IMR-90 (cell line): ENCODE measurements around the gene SPATA17. TPM values are rescaled to one million over a fixed set of nuclear protein-coding genes. Genes with fewer than 3 reads are reported as not detected.

ENCODE experiments used
- ATAC-seq: fragments of 200-7000 bp; cut with Tn5 transposase; 2 replicates; pipeline ENCODE4 v1.9.1; 2020; ENCODE audit warnings: low read depth, mild to moderate bottlenecking, moderate library complexity
- BruUV-seq: library from RNA; stranded (reverse); fragments of 400-500 nt; replicated peaks from 2 replicates; lab custom pipeline; 2021; lab: Mats Ljungman, UMichigan
- CTCF ChIA-PET: fragments of 300-600 bp; formaldehyde crosslinking; extraction: SDS; loops from one replicate; lab custom pipeline; 2021; ENCODE audit warnings: antibody characterized with exemption; lab: Yijun Ruan, JAX
- POLR2A ChIA-PET: fragments of 300-600 bp; sonication (Branson Sonifier 250); formaldehyde crosslinking; loops from one replicate; lab custom pipeline; 2022; ENCODE audit warnings: antibody characterized with exemption; ENCODE audit not compliant: unreplicated experiment; lab: Charles Lee
- DNase-seq: peaks from one replicate; pipeline ENCODE4 v3.0.0; 2013
- H2AFZ ChIP-seq: replicated peaks from 2 replicates; pipeline ENCODE3; 2013; ENCODE audit warnings: low read length, mild to moderate bottlenecking; ENCODE audit not compliant: poor library complexity
- H2AK5ac ChIP-seq: 2 replicates; pipeline ENCODE4 v1.6.1; 2013; ENCODE audit warnings: low read depth, low read length, inconsistent platforms
- H2AK9ac ChIP-seq: replicated peaks from 2 replicates; pipeline ENCODE3; 2013; ENCODE audit warnings: mild to moderate bottlenecking, low read depth, low read length, moderate library complexity; ENCODE audit not compliant: poor library complexity
- H2BK120ac ChIP-seq: 2 replicates; pipeline ENCODE4 v1.6.1; 2013; ENCODE audit warnings: low read depth, low read length, inconsistent platforms
- H2BK15ac ChIP-seq: 3 replicates; pipeline ENCODE4 v1.6.1; 2013; ENCODE audit warnings: low read depth, low read length, inconsistent platforms
- H2BK20ac ChIP-seq: 2 replicates; pipeline ENCODE4 v1.6.1; 2013; ENCODE audit warnings: low read depth, mild to moderate bottlenecking, inconsistent platforms, low read length, moderate library complexity
- H2BK5ac ChIP-seq: 2 replicates; pipeline ENCODE4 v1.6.1; 2013; ENCODE audit warnings: mild to moderate bottlenecking, low read depth, low read length, inconsistent platforms; ENCODE audit not compliant: poor library complexity, severe bottlenecking
- H3K14ac ChIP-seq: replicated peaks from 2 replicates; pipeline ENCODE4 v1.6.1; 2013; ENCODE audit warnings: low read depth, low read length, inconsistent platforms
- H3K18ac ChIP-seq: 2 replicates; pipeline ENCODE4 v1.6.1; 2013; ENCODE audit warnings: low read depth, low read length, control low read depth
- H3K23ac ChIP-seq: 2 replicates; pipeline ENCODE4 v1.6.1; 2013; ENCODE audit warnings: low read depth, low read length, inconsistent platforms
- H3K27ac ChIP-seq: 2 replicates; pipeline ENCODE4 v1.5.1; 2013; ENCODE audit warnings: mild to moderate bottlenecking, control low read depth, low read length; ENCODE audit not compliant: insufficient read depth
- H3K27me3 ChIP-seq: 2 replicates; pipeline ENCODE4 v1.6.1; 2013; ENCODE audit warnings: low read length; ENCODE audit not compliant: control insufficient read depth, insufficient read depth
- H3K36me3 ChIP-seq: 2 replicates; pipeline ENCODE4 v1.6.1; 2013; ENCODE audit warnings: low read length, mixed read lengths; ENCODE audit not compliant: control insufficient read depth, insufficient read depth
- H3K4ac ChIP-seq: 2 replicates; pipeline ENCODE4 v1.6.1; 2013; ENCODE audit warnings: low read depth, low read length, inconsistent platforms
- H3K4me1 ChIP-seq: 2 replicates; pipeline ENCODE4 v1.6.1; 2013; ENCODE audit warnings: low read length, mixed read lengths; ENCODE audit not compliant: control insufficient read depth, insufficient read depth
- H3K4me2 ChIP-seq: 2 replicates; pipeline ENCODE4 v1.6.1; 2013; ENCODE audit warnings: low read depth, mild to moderate bottlenecking, control low read depth, low read length, moderate library complexity
- H3K4me3 ChIP-seq: 2 replicates; pipeline ENCODE4 v1.5.1; 2013; ENCODE audit warnings: low read depth, mild to moderate bottlenecking, control low read depth, low read length, moderate library complexity; ENCODE audit not compliant: insufficient read depth
- H3K56ac ChIP-seq: 2 replicates; pipeline ENCODE4 v1.6.1; 2013; ENCODE audit warnings: low read length, inconsistent platforms; ENCODE audit not compliant: insufficient read depth; ENCODE audit errors: extremely low read depth
- H3K79me1 ChIP-seq, 2 experiments: 2 replicates each; pipeline ENCODE4 v1.6.1; 2013; ENCODE audit warnings: low read length in 2 of 2, inconsistent platforms in 1 of 2, low read depth in 1 of 2
- H3K9ac ChIP-seq: 2 replicates; pipeline ENCODE4 v1.6.1; 2013; ENCODE audit warnings: low read depth, low read length, control low read depth
- H3K9me1 ChIP-seq: 2 replicates; pipeline ENCODE4 v1.6.1; 2013; ENCODE audit warnings: low read length, inconsistent platforms; ENCODE audit not compliant: insufficient read depth
- H3K9me3 ChIP-seq: 2 replicates; pipeline ENCODE4 v1.6.1; 2013; ENCODE audit warnings: low read length; ENCODE audit not compliant: control insufficient read depth, insufficient read depth
- H4K20me1 ChIP-seq: 2 replicates; pipeline ENCODE4 v1.6.1; 2013; ENCODE audit warnings: low read length, inconsistent platforms; ENCODE audit not compliant: insufficient read depth
- H4K5ac ChIP-seq: 2 replicates; pipeline ENCODE4 v1.6.1; 2013; ENCODE audit warnings: mild to moderate bottlenecking, low read depth, low read length, control low read depth
- H4K8ac ChIP-seq, 2 experiments: 2 replicates each; pipeline ENCODE4 v1.6.1; 2013; ENCODE audit warnings: low read depth in 2 of 2, low read length in 2 of 2, control low read depth in 1 of 2, inconsistent platforms in 1 of 2
- H4K91ac ChIP-seq: 2 replicates; pipeline ENCODE4 v1.6.1; 2013; ENCODE audit warnings: low read depth, low read length, inconsistent platforms; ENCODE audit not compliant: insufficient read depth
- FOS ChIP-seq: fragments of 150-350 bp; IDR thresholded peaks from 2 replicates; pipeline ENCODE4 v1.6.1; 2016; ENCODE audit warnings: low read depth, low read length
- MAFK ChIP-seq: IDR thresholded peaks from 2 replicates; pipeline ENCODE4 v1.6.1; 2012; ENCODE audit warnings: low read depth, low read length, improper control_type of control experiment
- MAZ ChIP-seq: IDR thresholded peaks from 2 replicates; pipeline ENCODE4 v1.6.1; 2012; ENCODE audit warnings: low read depth, mild to moderate bottlenecking, low read length, improper control_type of control experiment, moderate library complexity, borderline replicate concordance
- NFE2L2 ChIP-seq: fragments of 150-350 bp; IDR thresholded peaks from 2 replicates; pipeline ENCODE4 v1.6.1; 2016; ENCODE audit warnings: low read depth, mild to moderate bottlenecking, low read length
- POLR2A ChIP-seq: IDR thresholded peaks from 2 replicates; pipeline ENCODE4 v1.6.1; 2012; ENCODE audit warnings: mild to moderate bottlenecking, low read depth, low read length
- RAD21 ChIP-seq: IDR thresholded peaks from 2 replicates; pipeline ENCODE4 v1.6.1; 2012; ENCODE audit warnings: low read length, improper control_type of control experiment
- RCOR1 ChIP-seq: IDR thresholded peaks from 2 replicates; pipeline ENCODE4 v1.6.1; 2012; ENCODE audit warnings: mild to moderate bottlenecking, low read length, improper control_type of control experiment; ENCODE audit not compliant: insufficient replicate concordance
- RFX5 ChIP-seq: IDR thresholded peaks from 2 replicates; pipeline ENCODE4 v1.8.0; 2012; ENCODE audit warnings: low read depth, mild to moderate bottlenecking, low read length, moderate library complexity
- WGBS, 2 experiments: methylation state at CpG; one replicate each; pipeline versions ENCODE4 v1.1.5 to v1.1.7; 2013; ENCODE audit warnings: missing lambda C conversion rate in 2 of 2; ENCODE audit not compliant: insufficient read length in 1 of 2; ENCODE audit errors: extremely low coverage in 2 of 2; 5-methylcytosine and 5-hydroxymethylcytosine counted together
- dilution Hi-C: fragments of 300-500 bp; cut with HindIII; formaldehyde crosslinking; loops from one replicate; pipeline ENCODE4 v1.14.3; 2018; ENCODE audit warnings: low sequenced_read_pairs; ENCODE audit not compliant: unreplicated experiment
- in situ Hi-C: fragments of 300-500 bp; cut with MboI; formaldehyde crosslinking; loops from 3 replicates; pipeline ENCODE4 v1.14.3; 2019; ENCODE audit warnings: low sequenced_read_pairs, inconsistent platforms, mixed read lengths
- intact Hi-C: fragments of 100-400 bp; cut with micrococcal nuclease; formaldehyde crosslinking; loops from 2 replicates; pipeline ENCODE4 v1.10.0; 2022
- polyA plus RNA-seq, 3 experiments: library from polyadenylated mRNA; depleted of rRNA; stranded (reverse); fragments of >200 nt; gene quantifications; 2 replicates each; pipeline ENCODE4 v1.2.3, GENCODE V29; 2012; ENCODE audit warnings: low replicate concordance in 1 of 3
- total RNA-seq: library from RNA; depleted of rRNA; stranded (reverse); fragments of >200 nt; gene quantifications from 2 replicates; pipeline ENCODE4 v1.2.3, GENCODE V29; 2012
- TF ChIP-seq, protein P1 (sequence below): fragments of 150-350 bp; IDR thresholded peaks from 2 replicates; pipeline ENCODE4 v1.6.1; 2016; ENCODE audit warnings: low read depth, mild to moderate bottlenecking, low read length, moderate library complexity, borderline replicate concordance

SPATA17 gene
- total and polyA plus RNA-seq, 2 of the 4 experiments (the other 2 are of a cell fraction): 0.03 to 0.18 TPM

DNA sequence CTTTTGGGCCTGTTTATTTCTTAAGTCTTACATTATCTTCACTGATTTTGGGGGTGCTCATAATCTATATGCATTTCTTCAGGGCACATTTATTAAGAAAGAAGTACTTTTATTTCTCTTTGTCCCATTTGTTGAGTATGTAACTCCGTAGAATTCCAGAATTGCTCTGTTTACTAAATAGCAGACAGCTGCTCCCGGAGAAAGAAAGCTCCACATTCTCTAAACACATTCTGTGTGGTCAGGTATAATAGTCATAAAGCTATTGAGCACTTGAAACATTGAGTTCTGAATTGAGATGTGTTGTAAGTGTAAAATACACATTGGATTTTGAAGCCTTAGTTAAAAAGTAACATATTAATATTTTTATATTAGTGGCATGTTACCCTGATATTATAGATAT lies 206.5 kb downstream of the SPATA17 start:
- intact Hi-C loops (no loop called here), in situ Hi-C loops (no loop called here), dilution Hi-C loops (no loop called here)
- POLR2A ChIA-PET: no interaction called here
- no TSS peak for BruUV-seq
- no peak overlapping the region for H3K14ac ChIP-seq
- no peak overlapping the region for H2AK5ac ChIP-seq
- H3K27me3 ChIP-seq: no peaks in the 10 kb centered on the region
- H3K36me3 ChIP-seq: no peaks in the 10 kb centered on the region
- H3K4me3 ChIP-seq: no peak overlapping the region
- no peak overlapping the region for H2AFZ ChIP-seq
- no peak overlapping the region for H2BK5ac ChIP-seq
- H4K5ac ChIP-seq: no peak overlapping the region
- CTCF ChIA-PET: interaction anchor here (1.0 kb wide), 1 partner anchor 44 kb away, joined by 4 read pairs; no protein-coding TSS in a partner anchor
- no peak overlapping the region for H3K4ac ChIP-seq
- no peaks in the 10 kb centered on the region for H3K79me1 ChIP-seq
- no CpG with 5 or more reads among the region's 2 CpGs for WGBS, 2 experiments
- ATAC-seq (no peak), DNase-seq (no peak)
- no peaks in the 10 kb centered on the region for H3K9me1 ChIP-seq
- H2BK15ac ChIP-seq: no peak overlapping the region
- no peak overlapping the region for H3K4me2 ChIP-seq
- TF ChIP-seq, protein P1, sequence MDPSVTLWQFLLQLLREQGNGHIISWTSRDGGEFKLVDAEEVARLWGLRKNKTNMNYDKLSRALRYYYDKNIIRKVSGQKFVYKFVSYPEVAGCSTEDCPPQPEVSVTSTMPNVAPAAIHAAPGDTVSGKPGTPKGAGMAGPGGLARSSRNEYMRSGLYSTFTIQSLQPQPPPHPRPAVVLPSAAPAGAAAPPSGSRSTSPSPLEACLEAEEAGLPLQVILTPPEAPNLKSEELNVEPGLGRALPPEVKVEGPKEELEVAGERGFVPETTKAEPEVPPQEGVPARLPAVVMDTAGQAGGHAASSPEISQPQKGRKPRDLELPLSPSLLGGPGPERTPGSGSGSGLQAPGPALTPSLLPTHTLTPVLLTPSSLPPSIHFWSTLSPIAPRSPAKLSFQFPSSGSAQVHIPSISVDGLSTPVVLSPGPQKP: no peak
- TF ChIP-seq RAD21 (no peak), MAFK (no peak), RFX5 (no peak), FOS (no peak), NFE2L2 (no peak), RCOR1 (no peak), MAZ (no peak), POLR2A (no peak)
- H3K9me3 ChIP-seq: no peaks in the 10 kb centered on the region
- H3K23ac ChIP-seq: no peak overlapping the region
- no peak overlapping the region for H2AK9ac ChIP-seq
- no peak overlapping the region for H3K56ac ChIP-seq
- no peak overlapping the region for H3K9ac ChIP-seq
- no peak overlapping the region for H3K27ac ChIP-seq
- H2BK120ac ChIP-seq: no peak overlapping the region
- no peak overlapping the region for H4K91ac ChIP-seq
- H4K20me1 ChIP-seq: no peaks in the 10 kb centered on the region
- no peak overlapping the region for H4K8ac ChIP-seq
- no peaks in the 10 kb centered on the region for H3K4me1 ChIP-seq
- no peak overlapping the region for H3K18ac ChIP-seq
- no peak overlapping the region for H2BK20ac ChIP-seq
